Activated CD4-positive, alpha-beta T cell treated with anti-CD3 and anti-CD28 coated beads, Interleukin-2, amount 50 U/mL, for 4 hours (primary cell): ENCODE data around the gene ICA1L.

ENCODE experiments used
- DNase-seq, 2 experiments: peaks; one replicate each; pipeline ENCODE4 v3.0.0-alpha.2; 2020

The ICA1L gene

GRCh38 chr2:202780514-202781021 is 91.0 kb downstream of the ICA1L start:
- no peak for DNase-seq

- no peak for DNase-seq
Measured at GRCh38 chr2:202778217-202778616, 93.3 kb downstream of the ICA1L start.

GRCh38 chr2:202774104-202774503 is 97.5 kb downstream of the ICA1L start:
- DNase-seq = no peak

DNA sequence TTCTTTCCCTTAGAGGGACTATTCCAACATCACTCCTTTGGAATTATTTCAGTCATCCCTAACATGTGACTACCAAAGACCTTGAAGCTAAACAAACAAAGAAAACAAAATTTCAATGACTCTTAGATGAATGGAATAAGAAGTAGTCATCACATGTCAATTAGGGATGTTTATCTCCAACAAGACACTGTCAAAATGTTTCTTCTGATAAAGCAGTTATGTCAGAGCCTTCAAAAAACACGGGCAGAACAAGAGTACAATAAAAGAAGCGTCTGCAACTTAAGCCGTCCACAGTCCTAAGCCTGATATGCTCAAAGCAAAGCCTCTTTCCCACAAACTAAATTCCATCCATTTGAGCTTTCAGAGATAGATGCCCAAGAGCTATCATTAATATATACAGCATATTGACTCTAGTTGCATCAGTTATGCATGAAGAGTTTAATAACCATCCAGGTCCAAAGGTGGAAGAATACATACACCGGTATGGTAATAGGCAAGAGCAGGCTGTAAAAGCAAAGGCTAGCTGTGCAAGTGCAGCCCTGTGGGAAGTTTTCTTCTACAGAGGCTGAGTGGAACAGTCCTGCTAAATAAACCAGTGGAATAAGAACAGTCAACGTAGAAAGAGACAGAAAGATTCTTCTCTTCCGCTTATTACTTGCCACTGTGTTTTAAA is 98.1 kb downstream of the ICA1L start:
- DNase-seq = no peak

- DNase-seq = no peak
Measured at GRCh38 chr2:202771741-202772460, 99.7 kb downstream of the ICA1L start.

DNA sequence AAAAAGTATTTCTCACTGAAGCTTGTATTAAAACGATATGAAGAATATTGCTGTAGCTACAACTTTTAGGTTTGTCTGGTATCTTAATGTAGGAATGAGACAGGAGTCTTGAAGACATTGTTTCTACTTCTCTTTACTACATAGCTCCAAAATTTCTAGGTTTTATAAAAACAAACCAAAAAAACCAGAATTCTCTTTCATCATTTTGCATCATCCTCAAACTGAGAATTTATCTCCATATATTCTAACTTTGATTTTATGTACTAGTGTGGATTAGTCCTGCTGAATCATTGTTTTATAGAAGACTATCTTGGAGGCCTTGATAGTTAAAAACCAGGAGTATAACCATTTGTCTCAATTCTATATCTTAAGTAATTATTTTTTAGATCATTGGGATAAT is 100.2 kb downstream of the ICA1L start:
- no peak for DNase-seq

GRCh38 chr2:202769201-202769600 is 102.4 kb downstream of the ICA1L start:
- no peak for DNase-seq

- no peak for DNase-seq
Measured at GRCh38 chr2:202768273-202768672, 103.3 kb downstream of the ICA1L start.

- no peak for DNase-seq
Measured at GRCh38 chr2:202765436-202765835, 106.1 kb downstream of the ICA1L start.

GRCh38 chr2:202764991-202765390 is 106.6 kb downstream of the ICA1L start:
- no peak for DNase-seq

DNA sequence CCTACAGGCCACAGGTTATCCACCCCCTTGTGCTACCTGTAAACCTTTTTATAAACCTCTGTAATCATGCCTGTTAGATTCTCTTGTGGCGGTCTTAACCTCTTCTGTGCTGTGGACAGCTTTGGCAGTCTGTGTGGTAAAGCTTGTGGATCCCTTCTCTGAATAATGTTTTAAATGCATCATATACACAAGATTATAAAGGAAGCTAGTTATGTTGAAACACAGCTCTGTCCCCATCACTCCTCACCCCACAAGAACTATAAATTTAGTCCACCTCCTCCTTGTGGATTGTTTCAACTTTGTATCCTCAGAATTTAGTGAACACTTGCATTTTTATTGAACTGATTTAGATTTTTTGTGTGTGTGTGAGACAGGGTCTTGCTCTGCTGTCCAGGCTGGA is 107.7 kb downstream of the ICA1L start:
- no peak for DNase-seq

DNA sequence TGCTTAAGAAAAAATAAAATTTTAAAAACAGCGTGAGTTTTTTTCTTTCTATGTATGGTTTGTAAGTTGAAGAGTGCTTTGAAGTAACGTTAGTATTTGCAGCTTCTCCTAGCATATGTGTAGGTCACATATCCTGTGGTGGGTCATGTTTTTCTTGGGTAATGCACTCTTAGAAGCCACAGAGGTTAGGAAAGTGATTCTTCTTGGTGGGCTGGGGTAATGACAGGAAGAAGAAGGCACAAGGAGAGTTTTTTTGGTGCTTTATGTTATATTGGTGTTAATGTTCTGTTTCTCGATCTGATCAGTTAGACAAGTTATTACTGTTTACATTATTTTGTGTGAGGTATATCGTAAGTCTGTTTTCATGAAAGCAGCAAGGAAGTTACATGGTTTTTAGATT is 109.0 kb downstream of the ICA1L start:
- DNase-seq = no peak

- DNase-seq = no peak
Measured at GRCh38 chr2:202760848-202761247, 110.7 kb downstream of the ICA1L start.

GRCh38 chr2:202758604-202759003 is 113.0 kb downstream of the ICA1L start:
- DNase-seq = no peak

GRCh38 chr2:202758128-202758527 is 113.4 kb downstream of the ICA1L start:
- DNase-seq = no peak

GRCh38 chr2:202757339-202757738 is 114.2 kb downstream of the ICA1L start:
- no peak for DNase-seq

DNA sequence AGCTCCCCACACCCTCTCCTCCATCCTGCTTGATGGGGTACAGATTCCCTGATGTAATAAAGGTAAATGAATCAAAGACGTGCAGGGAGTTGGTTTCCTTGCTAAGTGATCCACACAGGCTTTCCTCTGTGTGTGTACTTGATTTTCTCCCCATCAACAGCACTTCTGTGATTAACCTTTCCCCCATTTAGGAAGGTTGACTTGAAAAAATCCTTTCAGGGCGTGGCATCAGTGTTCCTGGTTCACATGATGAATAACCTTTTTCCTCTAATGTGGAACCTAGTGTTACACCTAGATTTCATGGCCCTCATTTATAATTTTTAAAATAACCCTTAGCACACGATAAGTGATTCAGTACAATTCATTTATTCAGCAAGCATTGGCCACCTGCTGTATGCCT is 115.0 kb downstream of the ICA1L start:
- no peak for DNase-seq

DNA sequence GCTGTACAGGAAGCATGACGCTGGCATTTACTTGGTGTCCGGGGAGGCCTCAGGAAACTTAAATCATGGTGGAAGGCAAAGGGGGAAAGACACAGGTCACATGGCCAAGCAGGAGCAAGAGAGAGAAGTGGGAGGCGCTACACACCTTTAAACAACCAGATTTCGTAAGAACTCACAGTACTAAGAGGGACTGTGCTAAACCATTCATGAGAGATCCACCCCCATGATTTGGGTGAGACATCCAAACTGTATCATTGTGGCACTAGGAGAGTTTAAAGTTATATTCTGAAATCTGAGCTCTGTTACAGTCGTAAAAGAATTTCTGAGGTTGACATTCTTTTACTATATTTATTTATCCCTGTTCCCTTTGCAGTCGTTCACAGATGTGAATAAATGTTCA is 116.6 kb downstream of the ICA1L start:
- DNase-seq = no peak

DNA sequence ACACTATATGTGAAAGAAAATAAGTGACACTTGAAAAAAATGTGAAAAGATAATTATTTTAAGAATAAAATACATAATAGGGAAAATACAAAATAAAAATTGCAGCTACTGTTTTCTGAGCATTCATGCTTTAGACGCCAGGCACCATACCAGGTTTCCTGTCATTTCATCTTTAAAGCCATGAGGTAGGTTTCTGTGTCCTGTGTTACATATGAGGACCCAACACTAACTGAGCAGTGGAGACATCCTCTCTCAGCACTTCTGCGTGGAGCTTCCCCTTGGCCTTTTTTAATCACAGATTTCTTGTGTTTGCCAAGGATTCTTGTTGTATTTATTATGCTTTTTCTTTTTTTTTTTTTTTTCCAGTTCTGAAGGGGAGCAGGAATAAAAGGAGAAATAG is 119.5 kb downstream of the ICA1L start:
- no peak for DNase-seq

DNA sequence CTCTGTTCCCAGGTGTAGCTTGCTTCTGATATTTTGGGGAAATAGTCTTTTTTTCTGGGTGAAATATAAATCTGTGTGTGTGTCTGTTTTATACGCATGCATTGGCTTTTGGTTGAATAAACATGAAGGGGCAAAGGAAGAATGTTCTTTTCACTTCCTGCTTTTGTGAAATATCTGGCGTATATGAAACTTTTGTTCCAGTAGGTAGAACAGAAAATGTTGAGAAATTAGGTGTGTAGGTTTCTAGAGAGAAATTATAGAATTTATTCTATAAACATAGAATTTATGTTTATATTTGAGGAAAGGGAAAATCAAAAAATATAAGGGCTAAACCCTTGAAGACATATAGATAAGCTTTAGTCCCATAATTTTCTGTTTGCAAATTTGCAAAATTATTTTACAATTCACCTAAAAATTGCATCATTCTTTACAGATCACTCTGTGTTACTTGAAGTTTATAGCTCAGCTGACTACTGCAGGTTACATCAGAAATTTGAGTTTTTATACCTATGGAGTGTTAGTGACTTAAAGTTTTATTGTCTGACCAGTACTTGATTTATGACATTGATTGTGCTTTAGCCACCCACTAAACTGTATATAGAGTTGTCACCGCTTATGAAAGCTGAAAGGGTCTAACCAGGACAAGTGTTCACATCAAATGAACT is 120.7 kb downstream of the ICA1L start:
- DNase-seq = no peak

- DNase-seq = no peak
Measured at GRCh38 chr2:202749477-202749876, 122.1 kb downstream of the ICA1L start.

DNA sequence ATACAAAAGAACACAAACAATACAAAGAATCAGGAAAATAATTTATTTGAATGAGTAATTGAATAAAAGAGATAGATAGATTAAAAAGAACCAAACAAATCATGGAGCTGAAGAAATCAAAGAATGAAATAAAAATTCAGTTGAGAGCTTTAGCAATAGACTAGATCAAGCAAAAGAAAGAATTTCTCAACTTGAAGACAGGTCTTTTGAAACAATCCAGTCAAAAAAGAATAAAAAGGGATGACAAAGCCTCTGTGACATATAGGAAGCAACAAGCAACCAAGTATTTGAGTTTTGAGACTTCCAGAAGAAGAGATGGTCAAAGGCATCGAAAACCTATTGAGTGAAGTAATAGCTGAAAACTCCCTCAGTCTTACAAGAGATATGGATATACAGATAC is 128.0 kb downstream of the ICA1L start:
- DNase-seq = no peak

DNA sequence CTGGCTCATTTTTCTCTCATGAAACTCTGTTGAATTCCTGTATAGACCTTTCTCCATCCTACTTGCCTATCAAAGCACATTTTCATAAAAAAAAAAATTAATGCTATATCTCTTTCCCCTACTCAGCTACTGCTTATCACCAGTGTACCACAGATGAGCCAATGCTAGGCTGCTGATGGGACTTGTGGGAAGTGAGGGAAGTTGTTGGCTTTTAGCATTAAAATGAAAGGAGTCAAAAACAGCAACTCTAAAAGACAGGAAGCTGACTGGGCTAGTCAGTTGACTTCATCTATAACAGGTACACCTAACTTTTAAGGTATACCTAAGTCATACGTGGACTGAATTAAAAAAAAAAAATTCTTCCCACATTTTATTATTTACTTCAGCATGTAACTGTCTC is 134.7 kb downstream of the ICA1L start:
- DNase-seq = no peak

DNA sequence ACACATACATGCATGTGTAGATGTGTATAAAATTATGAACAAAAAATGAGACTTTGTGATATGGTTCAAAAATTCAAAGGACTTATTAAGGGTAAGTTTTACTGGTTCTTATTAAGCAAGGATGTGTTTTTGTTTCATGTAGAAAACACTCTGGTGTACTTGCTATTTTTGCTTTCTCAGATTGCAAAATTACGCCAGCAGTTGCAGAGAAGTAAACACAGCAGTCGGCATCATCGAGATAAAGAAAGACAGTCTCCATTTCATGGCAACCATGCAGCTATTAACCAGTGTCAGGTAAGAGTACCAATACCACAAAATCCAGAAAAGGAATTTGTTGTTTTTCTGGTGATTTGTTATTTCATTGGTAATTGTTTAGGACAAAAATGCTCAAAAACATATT is 145.5 kb downstream of the ICA1L start:
- DNase-seq = no peak
